A549 (cell line): ENCODE results near the gene RNASE7. TPM values are rescaled to one million over a fixed set of nuclear protein-coding genes. Genes with fewer than 3 reads are reported as not detected.

Experiments
- ATAC-seq, 2 experiments: fragments of 200-7000 bp in 1 of 2; fragments of >200 bp in 1 of 2; cut with Nextera tagmentation in 1 of 2; cut with Tn5 transposase in 1 of 2; 3 replicates each; pipeline versions ENCODE4 v1.8.0 to v1.9.1; 2018 to 2020; ENCODE audit warnings: mild to moderate bottlenecking in 1 of 2, moderate library complexity in 1 of 2
- CTCF ChIA-PET: fragments of 300-600 bp; sonication (Branson Sonifier 250); formaldehyde crosslinking; extraction: SDS; loops from one replicate; lab custom pipeline; 2021; ENCODE audit warnings: antibody characterized with exemption, inconsistent platforms; lab: Yijun Ruan, JAX
- POLR2A ChIA-PET: fragments of 350-600 bp; formaldehyde crosslinking; extraction: SDS; loops from one replicate; lab custom pipeline; 2021; ENCODE audit warnings: antibody characterized with exemption, inconsistent platforms; lab: Yijun Ruan, JAX
- DNase-seq, 2 experiments: peaks; one replicate each; pipeline versions ENCODE4 v3.0.0 to v3.0.0-alpha.2; 2011 to 2016; ENCODE audit warnings: low read depth in 1 of 2, low spot score in 1 of 2
- FAIRE-seq: peaks from 2 replicates; lab custom pipeline; 2011; peaks lifted over from hg19 to GRCh38; lab: Jason Lieb, UNC
- H3K27ac ChIP-seq, 2 experiments: fragments of >200 bp; sonication (Bioruptor Twin); formaldehyde crosslinking; 3 replicates each; pipeline ENCODE4 v1.5.1; 2016 to 2017
- H3K4me1 ChIP-seq: fragments of >200 bp; sonication (Bioruptor Twin); formaldehyde crosslinking; 3 replicates; pipeline ENCODE4 v1.6.1; 2016
- H3K4me2 ChIP-seq: fragments of >200 bp; sonication (Bioruptor Twin); formaldehyde crosslinking; 3 replicates; pipeline ENCODE4 v1.6.1; 2016
- H3K4me3 ChIP-seq: fragments of >200 bp; sonication (Bioruptor Twin); formaldehyde crosslinking; 3 replicates; pipeline ENCODE4 v1.5.1; 2016
- H3K9me3 ChIP-seq: fragments of >200 bp; sonication (Bioruptor Twin); formaldehyde crosslinking; 3 replicates; pipeline ENCODE4 v1.6.1; 2016
- EHMT2 ChIP-seq: fragments of 200-600 bp; sonication (generic); IDR thresholded peaks from 2 replicates; pipeline ENCODE4 v1.6.1; 2016; ENCODE audit warnings: antibody characterized with exemption, low read depth, mild to moderate bottlenecking, moderate library complexity
- ESRRA ChIP-seq: fragments of 150-350 bp; IDR thresholded peaks from 2 replicates; pipeline ENCODE4 v1.6.1; 2014; ENCODE audit warnings: mild to moderate bottlenecking, low read length, borderline replicate concordance
- FOSB ChIP-seq: fragments of 250-450 bp; sonication (Bioruptor Pico); IDR thresholded peaks from 2 replicates; pipeline ENCODE4 v1.5.0; 2020; ENCODE audit warnings: mild to moderate bottlenecking, moderate library complexity
- HDAC2 ChIP-seq: fragments of 200-600 bp; sonication (generic); IDR thresholded peaks from 2 replicates; pipeline ENCODE4 v1.6.1; 2016
- JUNB ChIP-seq: fragments of >200 bp; sonication (Bioruptor Twin); formaldehyde crosslinking; IDR thresholded peaks from 2 replicates; pipeline ENCODE4 v1.6.1; 2016
- MYC ChIP-seq: IDR thresholded peaks from 2 replicates; pipeline ENCODE4 v1.6.1; 2012; ENCODE audit warnings: mild to moderate bottlenecking, inconsistent platforms, low read length, improper control_type of control experiment, borderline replicate concordance
- NR3C1 ChIP-seq: fragments of >200 bp; sonication (Bioruptor Twin); formaldehyde crosslinking; IDR thresholded peaks from 3 replicates; pipeline ENCODE4 v1.6.1; 2017
- RAD21 ChIP-seq, 2 experiments: fragments of >200 bp in 1 of 2; sonication (Bioruptor Twin) in 1 of 2; formaldehyde crosslinking in 1 of 2; IDR thresholded peaks in 1 of 2; conservative IDR thresholded peaks in 1 of 2; 2 replicates in 1 of 2; 3 replicates in 1 of 2; pipeline ENCODE4 v1.6.1; 2012 to 2018; ENCODE audit warnings: inconsistent platforms in 1 of 2
- RFX5 ChIP-seq: fragments of 450-650 bp; IDR thresholded peaks from 2 replicates; pipeline ENCODE4 v1.7.1; 2014; ENCODE audit warnings: antibody characterized with exemption, mild to moderate bottlenecking, moderate library complexity
- RNF2 ChIP-seq: fragments of 200-600 bp; sonication (generic); IDR thresholded peaks from 2 replicates; pipeline ENCODE4 v1.6.1; 2016; ENCODE audit warnings: low read depth, mild to moderate bottlenecking, antibody characterized with exemption, moderate library complexity, borderline replicate concordance
- SMC3 ChIP-seq: fragments of >200 bp; sonication (Bioruptor Twin); formaldehyde crosslinking; IDR thresholded peaks from 3 replicates; pipeline ENCODE4 v1.6.1; 2018; ENCODE audit warnings: inconsistent platforms
- USF2 ChIP-seq: fragments of 450-650 bp; IDR thresholded peaks from 2 replicates; pipeline ENCODE4 v1.6.1; 2014; ENCODE audit warnings: antibody characterized with exemption
- WGBS: methylation state at CpG from one replicate; pipeline ENCODE4 v1.1.6; 2017; ENCODE audit errors: missing lambda C conversion rate; 5-methylcytosine and 5-hydroxymethylcytosine counted together
- polyA plus RNA-seq, 4 experiments: library from polyadenylated mRNA; depleted of rRNA in 3 of 4; stranded (reverse); fragments of >200 nt; fragmentation: RNase III in 1 of 4; extraction: RNeasy Plus Mini Kit Qiagen cat#74134 plus additional on column Dnase treatment in 1 of 4; gene quantifications; 2 replicates in 3 of 4; 3 replicates in 1 of 4; pipeline ENCODE4 v1.2.3, GENCODE V29; 2011 to 2017
- TF ChIP-seq, protein P1 (sequence below): fragments of 150-350 bp; IDR thresholded peaks from 2 replicates; pipeline ENCODE4 v1.6.1; 2014; ENCODE audit warnings: low read depth, mild to moderate bottlenecking, low read length
- TF ChIP-seq, protein P2 (sequence below): fragments of 200-600 bp; sonication (generic); IDR thresholded peaks from 2 replicates; pipeline ENCODE4 v1.6.1; 2016; ENCODE audit warnings: antibody characterized with exemption, mild to moderate bottlenecking, moderate library complexity
- TF ChIP-seq, protein P3 (sequence below): fragments of >200 bp; sonication (Bioruptor Twin); formaldehyde crosslinking; IDR thresholded peaks from 3 replicates; pipeline ENCODE4 v1.5.1; 2016
- TF ChIP-seq, protein P4 (sequence below): fragments of >200 bp; sonication (Bioruptor Twin); formaldehyde crosslinking; IDR thresholded peaks from 3 replicates; pipeline ENCODE4 v1.6.1; 2016

RNASE7 gene
- polyA plus RNA-seq, 2 of the 4 experiments (the other 2 are of a cell fraction): not detected

GRCh38 chr14:21011136-21011535 is 31.0 kb upstream of the RNASE7 start:
- Histone ChIP-seq H3K4me2 (no peak overlapping the region), H3K4me1 (no peaks in the 10 kb centered on the region), H3K9me3 (no peaks in the 10 kb centered on the region), H3K4me3 (no peak overlapping the region), H3K27ac (no peak overlapping the region)
- ATAC-seq (no peak), FAIRE-seq (no peak), DNase-seq (no peak)
- 10% methylated on average over 1 of the region's 1 CpG for WGBS
- CTCF ChIA-PET: interaction anchor here (0.7 to 16.3 kb wide), 9 partner anchors 10 to 94 kb away, joined by 3 to 323 read pairs (median 185); partner anchors contain the start of genes RNASE13, RNASE7, SLC39A2 and TMEM253
- POLR2A ChIA-PET: no interaction called here
- TF ChIP-seq, protein P1, sequence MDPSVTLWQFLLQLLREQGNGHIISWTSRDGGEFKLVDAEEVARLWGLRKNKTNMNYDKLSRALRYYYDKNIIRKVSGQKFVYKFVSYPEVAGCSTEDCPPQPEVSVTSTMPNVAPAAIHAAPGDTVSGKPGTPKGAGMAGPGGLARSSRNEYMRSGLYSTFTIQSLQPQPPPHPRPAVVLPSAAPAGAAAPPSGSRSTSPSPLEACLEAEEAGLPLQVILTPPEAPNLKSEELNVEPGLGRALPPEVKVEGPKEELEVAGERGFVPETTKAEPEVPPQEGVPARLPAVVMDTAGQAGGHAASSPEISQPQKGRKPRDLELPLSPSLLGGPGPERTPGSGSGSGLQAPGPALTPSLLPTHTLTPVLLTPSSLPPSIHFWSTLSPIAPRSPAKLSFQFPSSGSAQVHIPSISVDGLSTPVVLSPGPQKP: no peak
- TF ChIP-seq NR3C1: no peak
- no peak for TF ChIP-seq USF2
- TF ChIP-seq RAD21 (conservative IDR thresholded peaks at IDR 0.05 in 1 of 2, IDR thresholded peaks at IDR 0.05 in 1 of 2): no peak
- no peak for TF ChIP-seq FOSB
- TF ChIP-seq EHMT2: no peak
- no peak for TF ChIP-seq ESRRA
- TF ChIP-seq MYC: no peak
- TF ChIP-seq RFX5: no peak
- TF ChIP-seq, protein P2, sequence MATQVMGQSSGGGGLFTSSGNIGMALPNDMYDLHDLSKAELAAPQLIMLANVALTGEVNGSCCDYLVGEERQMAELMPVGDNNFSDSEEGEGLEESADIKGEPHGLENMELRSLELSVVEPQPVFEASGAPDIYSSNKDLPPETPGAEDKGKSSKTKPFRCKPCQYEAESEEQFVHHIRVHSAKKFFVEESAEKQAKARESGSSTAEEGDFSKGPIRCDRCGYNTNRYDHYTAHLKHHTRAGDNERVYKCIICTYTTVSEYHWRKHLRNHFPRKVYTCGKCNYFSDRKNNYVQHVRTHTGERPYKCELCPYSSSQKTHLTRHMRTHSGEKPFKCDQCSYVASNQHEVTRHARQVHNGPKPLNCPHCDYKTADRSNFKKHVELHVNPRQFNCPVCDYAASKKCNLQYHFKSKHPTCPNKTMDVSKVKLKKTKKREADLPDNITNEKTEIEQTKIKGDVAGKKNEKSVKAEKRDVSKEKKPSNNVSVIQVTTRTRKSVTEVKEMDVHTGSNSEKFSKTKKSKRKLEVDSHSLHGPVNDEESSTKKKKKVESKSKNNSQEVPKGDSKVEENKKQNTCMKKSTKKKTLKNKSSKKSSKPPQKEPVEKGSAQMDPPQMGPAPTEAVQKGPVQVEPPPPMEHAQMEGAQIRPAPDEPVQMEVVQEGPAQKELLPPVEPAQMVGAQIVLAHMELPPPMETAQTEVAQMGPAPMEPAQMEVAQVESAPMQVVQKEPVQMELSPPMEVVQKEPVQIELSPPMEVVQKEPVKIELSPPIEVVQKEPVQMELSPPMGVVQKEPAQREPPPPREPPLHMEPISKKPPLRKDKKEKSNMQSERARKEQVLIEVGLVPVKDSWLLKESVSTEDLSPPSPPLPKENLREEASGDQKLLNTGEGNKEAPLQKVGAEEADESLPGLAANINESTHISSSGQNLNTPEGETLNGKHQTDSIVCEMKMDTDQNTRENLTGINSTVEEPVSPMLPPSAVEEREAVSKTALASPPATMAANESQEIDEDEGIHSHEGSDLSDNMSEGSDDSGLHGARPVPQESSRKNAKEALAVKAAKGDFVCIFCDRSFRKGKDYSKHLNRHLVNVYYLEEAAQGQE: no peak

DNA sequence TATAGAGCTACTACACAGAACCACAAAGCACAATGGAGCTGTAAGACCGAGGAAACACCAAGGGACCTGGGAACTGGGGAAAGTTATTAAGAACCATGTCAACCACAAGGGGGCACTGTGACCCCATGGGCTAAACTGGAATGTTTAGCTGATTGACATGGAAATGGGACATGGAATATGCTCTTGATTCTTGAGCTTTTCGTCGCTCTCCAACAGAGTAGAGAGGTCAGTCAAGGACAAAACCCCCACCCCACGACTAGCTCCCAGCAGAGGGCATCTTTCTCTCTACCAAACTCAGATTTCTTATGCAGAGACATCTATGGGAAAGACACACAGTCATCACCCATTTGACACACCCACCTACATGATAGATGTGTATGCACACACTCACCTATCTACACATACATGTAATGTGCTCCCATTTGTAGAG is 27.4 kb upstream of the RNASE7 start:
- 3% methylated on average over 4 of the region's 4 CpGs for WGBS

More for the DNA sequence above, 27.4 kb upstream of the RNASE7 start:
- FAIRE-seq (no peak), ATAC-seq (peak; percentile 92 to 95), DNase-seq (peak; percentile 76 to 86)
- TF ChIP-seq, protein P3, sequence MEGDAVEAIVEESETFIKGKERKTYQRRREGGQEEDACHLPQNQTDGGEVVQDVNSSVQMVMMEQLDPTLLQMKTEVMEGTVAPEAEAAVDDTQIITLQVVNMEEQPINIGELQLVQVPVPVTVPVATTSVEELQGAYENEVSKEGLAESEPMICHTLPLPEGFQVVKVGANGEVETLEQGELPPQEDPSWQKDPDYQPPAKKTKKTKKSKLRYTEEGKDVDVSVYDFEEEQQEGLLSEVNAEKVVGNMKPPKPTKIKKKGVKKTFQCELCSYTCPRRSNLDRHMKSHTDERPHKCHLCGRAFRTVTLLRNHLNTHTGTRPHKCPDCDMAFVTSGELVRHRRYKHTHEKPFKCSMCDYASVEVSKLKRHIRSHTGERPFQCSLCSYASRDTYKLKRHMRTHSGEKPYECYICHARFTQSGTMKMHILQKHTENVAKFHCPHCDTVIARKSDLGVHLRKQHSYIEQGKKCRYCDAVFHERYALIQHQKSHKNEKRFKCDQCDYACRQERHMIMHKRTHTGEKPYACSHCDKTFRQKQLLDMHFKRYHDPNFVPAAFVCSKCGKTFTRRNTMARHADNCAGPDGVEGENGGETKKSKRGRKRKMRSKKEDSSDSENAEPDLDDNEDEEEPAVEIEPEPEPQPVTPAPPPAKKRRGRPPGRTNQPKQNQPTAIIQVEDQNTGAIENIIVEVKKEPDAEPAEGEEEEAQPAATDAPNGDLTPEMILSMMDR: peak; percentile 93
- TF ChIP-seq SMC3: peak; percentile 92
- TF ChIP-seq JUNB: no peak
- TF ChIP-seq HDAC2: no peak
- TF ChIP-seq RNF2: no peak
- peak; percentile 90 to 96 for TF ChIP-seq RAD21 (conservative IDR thresholded peaks at IDR 0.05 in 1 of 2, IDR thresholded peaks at IDR 0.05 in 1 of 2)
- TF ChIP-seq, protein P4, sequence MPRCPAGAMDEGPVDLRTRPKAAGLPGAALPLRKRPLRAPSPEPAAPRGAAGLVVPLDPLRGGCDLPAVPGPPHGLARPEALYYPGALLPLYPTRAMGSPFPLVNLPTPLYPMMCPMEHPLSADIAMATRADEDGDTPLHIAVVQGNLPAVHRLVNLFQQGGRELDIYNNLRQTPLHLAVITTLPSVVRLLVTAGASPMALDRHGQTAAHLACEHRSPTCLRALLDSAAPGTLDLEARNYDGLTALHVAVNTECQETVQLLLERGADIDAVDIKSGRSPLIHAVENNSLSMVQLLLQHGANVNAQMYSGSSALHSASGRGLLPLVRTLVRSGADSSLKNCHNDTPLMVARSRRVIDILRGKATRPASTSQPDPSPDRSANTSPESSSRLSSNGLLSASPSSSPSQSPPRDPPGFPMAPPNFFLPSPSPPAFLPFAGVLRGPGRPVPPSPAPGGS: no peak
- H3K4me1 ChIP-seq: no peaks in the 10 kb centered on the region
- CTCF ChIA-PET: interaction anchor here (0.5 to 16.3 kb wide), 50 partner anchors 9 to 669 kb away, joined by 3 to 323 read pairs (median 6); partner anchors contain the start of genes ARHGEF40, NDRG2, RNASE13 and RNASE7
- H3K27ac ChIP-seq: no peak overlapping the region
- POLR2A ChIA-PET: interaction anchor here (0.6 to 2.5 kb wide), 6 partner anchors 25 to 672 kb away, joined by 3 to 18 read pairs (median 4); no protein-coding TSS in a partner anchor
- no peak overlapping the region for H3K4me3 ChIP-seq
- H3K4me2 ChIP-seq: peak overlapping the region; percentile 45
- H3K9me3 ChIP-seq: no peaks in the 10 kb centered on the region
